GM10847 (cell line): ENCODE results near the gene DOCK8.

Experiments used
- POLR2A ChIP-seq: IDR thresholded peaks from 2 replicates; pipeline ENCODE4 v1.6.1; 2011; ENCODE audit not compliant: insufficient read length; ENCODE audit errors: extremely low read depth

The DOCK8 gene

GRCh38 chr9:405341-405740 is 190.7 kb downstream of the DOCK8 start:
- TF ChIP-seq POLR2A, result no peak

GRCh38 chr9:406886-407654 is 192.4 kb downstream of the DOCK8 start:
- TF ChIP-seq POLR2A, result no peak

- no peak for TF ChIP-seq POLR2A
Measured at GRCh38 chr9:414595-414994, 199.9 kb downstream of the DOCK8 start.

- TF ChIP-seq POLR2A, result no peak
Measured at GRCh38 chr9:419571-420171, 205.0 kb downstream of the DOCK8 start.

GRCh38 chr9:421896-422295 is 207.2 kb downstream of the DOCK8 start:
- TF ChIP-seq POLR2A, result no peak

GRCh38 chr9:426264-426663 is 211.6 kb downstream of the DOCK8 start:
- TF ChIP-seq POLR2A, result no peak

- TF ChIP-seq POLR2A, result no peak
Measured at GRCh38 chr9:426976-427375, 212.3 kb downstream of the DOCK8 start.

- no peak for TF ChIP-seq POLR2A
Measured at GRCh38 chr9:431701-432100, 217.0 kb downstream of the DOCK8 start.

- no peak for TF ChIP-seq POLR2A
Measured at GRCh38 chr9:436482-436881, 221.8 kb downstream of the DOCK8 start.

- TF ChIP-seq POLR2A, result no peak
Measured at GRCh38 chr9:437066-437465, 222.4 kb downstream of the DOCK8 start.

GRCh38 chr9:437574-438001 is 222.9 kb downstream of the DOCK8 start:
- no peak for TF ChIP-seq POLR2A

- no peak for TF ChIP-seq POLR2A
Measured at GRCh38 chr9:438066-438465, 223.4 kb downstream of the DOCK8 start.

GRCh38 chr9:438961-439768 is 224.5 kb downstream of the DOCK8 start:
- TF ChIP-seq POLR2A, result no peak

GRCh38 chr9:441126-441525 is 226.5 kb downstream of the DOCK8 start:
- TF ChIP-seq POLR2A, result no peak

- no peak for TF ChIP-seq POLR2A
Measured at GRCh38 chr9:444528-444927, 229.9 kb downstream of the DOCK8 start.

- no peak for TF ChIP-seq POLR2A
Measured at GRCh38 chr9:445033-445432, 230.4 kb downstream of the DOCK8 start.
